Skeletal muscle tissue (tissue), 4 donors: Measurements from ENCODE around the gene ACSL3. TPM values are rescaled to one million over a fixed set of nuclear protein-coding genes. Genes with fewer than 3 reads are reported as not detected.

Experiments used
- H3K27ac ChIP-seq: one replicate; pipeline ENCODE4 v1.7.0; 2013; ENCODE audit warnings: mild to moderate bottlenecking, low read depth, low read length, inconsistent platforms
- H3K27me3 ChIP-seq, 3 donors: one replicate each; pipeline ENCODE4 v1.7.0; 2013; ENCODE audit warnings: low read length in 3 of 3; ENCODE audit not compliant: control insufficient read depth in 3 of 3, insufficient read depth in 3 of 3
- H3K36me3 ChIP-seq, 3 donors: one replicate each; pipeline ENCODE4 v1.7.0; 2013; ENCODE audit warnings: low read length in 3 of 3; ENCODE audit not compliant: control insufficient read depth in 3 of 3, insufficient read depth in 3 of 3
- H3K4me1 ChIP-seq, 3 donors: one replicate each; pipeline ENCODE4 v1.7.0; 2013; ENCODE audit warnings: low read length in 3 of 3, mild to moderate bottlenecking in 3 of 3; ENCODE audit not compliant: control insufficient read depth in 3 of 3, insufficient read depth in 3 of 3
- H3K4me3 ChIP-seq, 3 donors: one replicate each; pipeline ENCODE4 v1.7.0; 2013; ENCODE audit warnings: low read length in 3 of 3
- H3K9ac ChIP-seq, 3 donors: one replicate each; pipeline ENCODE4 v1.7.0; 2013; ENCODE audit warnings: low read length in 3 of 3, mild to moderate bottlenecking in 3 of 3, moderate library complexity in 2 of 3, low read depth in 1 of 3
- H3K9me3 ChIP-seq, 3 donors: one replicate each; pipeline ENCODE4 v1.7.0; 2013; ENCODE audit warnings: low read length in 3 of 3; ENCODE audit not compliant: control insufficient read depth in 3 of 3
- total RNA-seq: library from RNA; depleted of rRNA; stranded (reverse); fragments of >200 nt; gene quantifications from one replicate; pipeline ENCODE4 v1.2.3, GENCODE V29; 2014
- donor health status: Osteomylitis.

ACSL3 gene
- total RNA-seq, 1 donor from 2014 or later, result 85.6 TPM

DNA sequence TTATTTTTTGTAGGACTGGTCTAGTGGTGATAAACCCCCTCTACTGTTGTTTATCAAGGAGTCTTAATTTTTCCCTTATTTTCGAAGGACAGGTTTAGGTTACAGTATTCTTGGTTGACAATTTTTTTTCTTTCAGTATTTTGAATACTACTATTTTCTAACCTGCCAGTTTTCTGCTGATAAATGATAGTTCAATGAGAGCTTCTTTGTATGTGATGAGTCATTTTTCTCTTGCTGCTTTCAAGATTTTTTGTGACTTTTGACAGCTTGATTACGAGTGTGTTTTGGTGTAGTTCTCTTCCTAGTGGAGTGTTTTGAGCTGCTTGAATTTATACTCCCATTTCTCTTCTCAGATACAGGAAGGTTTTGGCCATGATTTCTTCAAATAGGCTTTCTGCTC lies 77.5 kb downstream of the ACSL3 start:
- Histone ChIP-seq H3K9me3 (no peaks in the 10 kb centered on the region), H3K4me1 (no peaks in the 10 kb centered on the region), H3K4me3 (no peak overlapping the region), H3K9ac (no peak overlapping the region), H3K27me3 (no peaks in the 10 kb centered on the region), H3K36me3 (peaks cover 19 to 49% (median 30%) of the 10 kb centered on the region in 3 donors), H3K27ac (no peak overlapping the region)

DNA sequence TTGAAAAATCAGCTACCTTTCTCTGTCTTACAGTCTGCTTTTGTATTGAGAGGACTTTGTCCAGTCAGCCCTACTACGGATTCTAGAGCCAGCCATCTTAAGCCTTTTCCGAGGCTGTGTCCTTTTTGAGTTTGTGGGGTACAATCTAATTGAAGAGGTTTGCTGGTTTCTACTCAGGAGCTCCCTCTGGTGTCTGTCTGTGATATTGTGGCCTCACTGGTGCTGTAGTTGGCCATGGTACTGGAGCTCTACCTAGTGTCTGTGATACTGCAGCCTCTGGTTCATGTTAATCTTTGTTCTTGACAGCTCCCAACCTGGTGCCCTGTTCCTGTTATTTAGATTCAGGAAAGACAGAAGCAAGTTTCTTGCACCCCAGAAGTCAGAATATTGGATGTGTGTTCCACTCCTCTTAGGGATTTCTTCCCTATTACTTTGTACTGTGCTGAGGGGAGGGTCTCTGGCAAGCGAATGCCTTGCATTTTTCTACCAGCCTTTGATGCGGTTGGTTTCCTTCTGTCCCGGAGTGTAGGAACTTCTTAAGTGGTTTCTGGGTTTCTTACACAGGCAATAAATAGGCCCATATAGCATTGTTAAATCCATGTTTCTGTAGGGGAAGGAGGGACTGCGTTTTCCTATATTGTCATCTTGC lies 78.5 kb downstream of the ACSL3 start:
- no peaks in the 10 kb centered on the region for H3K9me3 ChIP-seq
- no peak overlapping the region for H3K4me3 ChIP-seq
- H3K36me3 ChIP-seq, result peaks cover 15 to 41% (median 23%) of the 10 kb centered on the region in 3 donors
- no peaks in the 10 kb centered on the region for H3K27me3 ChIP-seq
- no peaks in the 10 kb centered on the region for H3K4me1 ChIP-seq
- H3K27ac ChIP-seq, result no peak overlapping the region
- no peak overlapping the region for H3K9ac ChIP-seq

DNA sequence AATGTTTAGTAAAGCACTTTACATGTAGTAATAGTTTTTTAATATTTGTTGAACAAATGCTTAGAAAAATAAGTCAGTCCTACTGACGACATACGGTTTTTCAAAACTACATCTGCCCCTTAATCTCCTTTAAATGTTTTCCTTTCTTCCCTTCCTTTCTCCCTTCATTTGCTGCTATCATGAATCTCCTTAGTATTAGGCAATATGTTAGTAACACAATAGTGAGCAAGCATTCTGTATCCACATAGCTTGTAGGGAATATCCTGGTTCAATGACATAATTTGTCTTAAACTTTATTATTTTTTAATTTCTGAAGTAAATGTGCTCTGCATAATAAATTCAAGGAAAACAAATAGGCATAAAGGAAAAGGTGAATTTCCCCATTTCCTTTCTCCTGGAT lies 79.1 kb downstream of the ACSL3 start:
- Histone ChIP-seq H3K9ac (no peak overlapping the region), H3K27ac (no peak overlapping the region), H3K27me3 (no peaks in the 10 kb centered on the region), H3K4me1 (no peaks in the 10 kb centered on the region), H3K4me3 (no peak overlapping the region), H3K9me3 (no peaks in the 10 kb centered on the region), H3K36me3 (peaks cover 12 to 34% (median 17%) of the 10 kb centered on the region in 3 donors)

DNA sequence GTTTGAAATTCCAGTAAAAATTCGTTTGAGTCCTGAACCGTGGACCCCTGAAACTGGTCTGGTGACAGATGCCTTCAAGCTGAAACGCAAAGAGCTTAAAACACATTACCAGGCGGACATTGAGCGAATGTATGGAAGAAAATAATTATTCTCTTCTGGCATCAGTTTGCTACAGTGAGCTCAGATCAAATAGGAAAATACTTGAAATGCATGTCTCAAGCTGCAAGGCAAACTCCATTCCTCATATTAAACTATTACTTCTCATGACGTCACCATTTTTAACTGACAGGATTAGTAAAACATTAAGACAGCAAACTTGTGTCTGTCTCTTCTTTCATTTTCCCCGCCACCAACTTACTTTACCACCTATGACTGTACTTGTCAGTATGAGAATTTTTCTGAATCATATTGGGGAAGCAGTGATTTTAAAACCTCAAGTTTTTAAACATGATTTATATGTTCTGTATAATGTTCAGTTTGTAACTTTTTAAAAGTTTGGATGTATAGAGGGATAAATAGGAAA lies 80.7 kb downstream of the ACSL3 start:
- no peaks in the 10 kb centered on the region for H3K27me3 ChIP-seq
- H3K9ac ChIP-seq, result no peak overlapping the region
- no peaks in the 10 kb centered on the region for H3K4me1 ChIP-seq
- H3K27ac ChIP-seq, result no peak overlapping the region
- no peaks in the 10 kb centered on the region for H3K9me3 ChIP-seq
- H3K36me3 ChIP-seq, result peaks cover 9 to 24% (median 10%) of the 10 kb centered on the region in 3 donors
- no peak overlapping the region for H3K4me3 ChIP-seq

DNA sequence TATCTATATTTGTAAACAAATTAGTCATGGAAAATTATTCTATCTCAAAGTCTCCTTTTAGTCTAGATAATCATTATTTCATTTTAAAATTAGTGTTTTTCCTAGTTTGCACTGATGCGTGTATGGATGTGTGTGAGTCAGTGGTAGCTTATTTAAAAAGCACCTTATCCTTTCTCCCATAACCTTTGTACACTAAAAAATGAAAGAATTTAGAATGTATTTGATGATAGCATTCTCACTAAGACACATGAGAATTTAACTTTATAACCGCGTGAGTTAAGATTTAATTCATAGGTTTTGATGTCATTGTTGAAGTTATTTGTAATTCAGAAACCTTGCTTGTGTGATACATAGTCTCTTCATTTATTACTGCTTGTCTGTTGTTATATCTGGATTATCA lies 81.7 kb downstream of the ACSL3 start:
- H3K4me3 ChIP-seq, result no peak overlapping the region
- H3K36me3 ChIP-seq, result peaks cover 6 to 17% (median 8%) of the 10 kb centered on the region in 3 donors
- H3K27me3 ChIP-seq, result no peaks in the 10 kb centered on the region
- no peaks in the 10 kb centered on the region for H3K4me1 ChIP-seq
- H3K27ac ChIP-seq, result no peak overlapping the region
- H3K9me3 ChIP-seq, result no peaks in the 10 kb centered on the region
- no peak overlapping the region for H3K9ac ChIP-seq

DNA sequence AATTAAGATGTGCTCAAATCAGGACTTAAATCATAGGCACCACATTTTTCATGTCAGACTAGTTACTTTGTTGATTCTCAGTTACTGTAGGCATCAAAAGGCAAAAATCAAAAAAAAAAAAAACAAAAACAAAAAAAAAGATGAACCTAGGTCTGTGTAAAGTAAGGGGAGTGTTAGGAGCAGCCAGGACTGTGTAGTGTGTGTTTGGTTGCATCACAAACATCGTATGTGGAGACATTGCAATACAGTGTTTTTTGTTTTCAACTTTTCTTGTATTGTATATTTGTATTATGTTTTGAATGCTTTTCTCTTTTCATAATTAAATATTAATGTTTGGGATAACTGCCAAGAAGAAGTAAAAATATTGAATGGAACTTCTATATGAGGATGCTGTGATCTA lies 82.1 kb downstream of the ACSL3 start:
- H3K27ac ChIP-seq, result no peak overlapping the region
- H3K9ac ChIP-seq, result no peak overlapping the region
- H3K4me3 ChIP-seq, result no peak overlapping the region
- peaks cover 6 to 17% (median 8%) of the 10 kb centered on the region in 3 donors for H3K36me3 ChIP-seq
- no peaks in the 10 kb centered on the region for H3K9me3 ChIP-seq
- no peaks in the 10 kb centered on the region for H3K27me3 ChIP-seq
- H3K4me1 ChIP-seq, result no peaks in the 10 kb centered on the region

DNA sequence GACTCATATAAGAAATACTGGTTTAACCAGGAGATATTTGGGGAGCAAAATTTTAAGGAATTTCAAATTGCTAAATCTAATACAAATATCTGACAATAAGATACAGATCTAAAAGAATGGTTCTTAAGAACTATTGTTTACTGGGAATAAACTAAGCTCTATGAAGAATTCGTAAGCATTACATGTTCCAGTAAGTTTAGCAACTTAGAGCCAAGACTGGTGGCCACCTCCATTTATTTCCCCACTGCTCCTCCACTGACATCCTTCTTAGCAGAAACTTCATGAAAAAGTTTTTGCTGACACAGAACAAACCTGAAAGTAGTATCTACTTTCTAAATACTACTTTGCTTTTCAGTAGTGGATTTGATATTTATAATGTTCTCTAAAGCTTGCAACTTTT lies 83.0 kb downstream of the ACSL3 start:
- H3K27me3 ChIP-seq, result no peaks in the 10 kb centered on the region
- no peaks in the 10 kb centered on the region for H3K9me3 ChIP-seq
- H3K9ac ChIP-seq, result no peak overlapping the region
- H3K4me3 ChIP-seq, result no peak overlapping the region
- H3K27ac ChIP-seq, result no peak overlapping the region
- H3K36me3 ChIP-seq, result peaks cover 6 to 10% (median 8%) of the 10 kb centered on the region in 3 donors
- H3K4me1 ChIP-seq, result no peaks in the 10 kb centered on the region

DNA sequence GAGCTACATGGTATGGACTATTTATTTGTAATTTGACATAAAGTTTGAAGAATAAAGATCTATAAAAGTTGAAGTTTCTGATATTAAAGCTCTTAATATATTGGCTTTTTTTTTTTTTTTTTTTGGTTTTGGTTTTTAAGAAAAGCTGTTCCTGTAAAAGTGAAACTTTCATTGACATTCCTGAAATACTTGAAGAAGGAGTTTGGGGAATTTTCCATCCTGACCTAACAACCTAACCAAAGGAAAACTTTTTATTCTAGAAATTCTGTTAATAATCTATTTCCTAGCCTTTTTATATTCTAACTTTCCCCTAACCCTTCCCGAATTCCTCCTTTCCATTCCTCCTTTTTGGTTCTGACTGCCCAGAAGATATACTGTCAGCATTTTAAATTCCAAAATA lies 83.7 kb downstream of the ACSL3 start:
- no peak overlapping the region for H3K4me3 ChIP-seq
- no peak overlapping the region for H3K9ac ChIP-seq
- no peaks in the 10 kb centered on the region for H3K27me3 ChIP-seq
- no peaks in the 10 kb centered on the region for H3K4me1 ChIP-seq
- H3K36me3 ChIP-seq, result peaks cover 4 to 8% (median 5%) of the 10 kb centered on the region in 3 donors
- no peaks in the 10 kb centered on the region for H3K9me3 ChIP-seq
- H3K27ac ChIP-seq, result no peak overlapping the region

DNA sequence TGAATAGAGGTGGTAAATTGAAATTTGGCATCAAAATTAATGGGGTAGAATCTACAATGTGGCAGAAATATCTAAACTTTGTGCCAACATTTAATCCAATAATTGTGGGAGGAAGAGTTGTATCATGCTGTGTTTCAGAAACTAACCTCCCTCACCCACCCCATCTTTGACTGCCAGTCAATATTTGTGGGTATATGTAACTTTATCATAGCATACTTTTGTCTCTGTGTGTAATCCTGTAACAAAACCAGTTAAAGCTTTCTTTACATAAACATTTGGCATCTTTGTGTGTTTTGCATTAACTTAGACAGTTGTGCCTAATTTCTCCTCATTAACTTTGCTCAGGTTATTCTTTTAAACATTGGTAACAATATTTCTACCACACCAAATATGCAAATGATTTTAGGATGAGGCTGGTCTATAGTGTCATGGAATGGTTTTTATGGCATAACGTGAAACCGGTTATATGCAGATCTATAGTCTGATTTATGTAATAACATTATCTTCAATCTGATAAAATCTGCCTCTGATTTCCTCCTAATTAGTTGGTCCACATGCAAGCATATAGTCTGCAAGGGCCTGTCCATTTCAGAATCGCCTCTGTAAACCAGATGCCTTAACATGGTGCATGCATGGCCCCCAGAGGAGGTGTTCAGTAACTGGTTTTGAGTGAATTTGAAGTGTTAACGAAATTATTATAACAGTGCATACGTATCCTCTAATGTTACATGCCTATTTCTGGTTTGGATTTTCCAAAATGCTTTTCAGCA lies 84.3 kb downstream of the ACSL3 start:
- Histone ChIP-seq H3K9ac (no peak overlapping the region), H3K4me1 (no peaks in the 10 kb centered on the region), H3K27me3 (no peaks in the 10 kb centered on the region), H3K4me3 (no peak overlapping the region), H3K36me3 (peaks cover 4 to 8% (median 5%) of the 10 kb centered on the region in 3 donors), H3K27ac (no peak overlapping the region), H3K9me3 (no peaks in the 10 kb centered on the region)

DNA sequence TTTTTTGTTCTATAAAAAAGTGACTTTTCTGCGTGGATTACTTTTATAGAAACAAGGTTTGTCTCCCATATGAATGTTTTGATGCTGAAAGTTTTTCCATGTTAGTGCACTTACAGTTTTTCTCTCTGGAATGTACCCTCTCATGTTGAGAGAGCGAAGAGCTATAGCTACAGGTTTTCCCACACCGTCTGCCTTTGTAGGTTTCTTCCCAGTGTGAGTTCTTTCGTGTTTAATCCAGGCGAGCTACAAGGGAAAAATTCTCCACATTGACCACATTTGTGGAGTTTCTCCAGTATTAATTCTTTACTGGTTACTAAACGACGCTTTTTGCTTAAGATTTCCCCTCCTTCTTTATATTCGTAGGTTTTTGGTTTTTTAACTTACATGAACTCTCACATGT lies 85.1 kb downstream of the ACSL3 start:
- Histone ChIP-seq H3K4me3 (no peak overlapping the region), H3K27me3 (no peaks in the 10 kb centered on the region), H3K4me1 (no peaks in the 10 kb centered on the region), H3K36me3 (peaks cover 3 to 5% (median 4%) of the 10 kb centered on the region in 3 donors), H3K9ac (no peak overlapping the region), H3K27ac (no peak overlapping the region), H3K9me3 (no peaks in the 10 kb centered on the region)
